ENCODE measurements around the gene KCNQ1. TPM values are rescaled to one million over a fixed set of nuclear protein-coding genes. Genes with fewer than 3 reads are reported as not detected.

KCNQ1 gene
- total and polyA plus RNA-seq, 9 of the 15 experiments (the other 6 are each of a cell fraction or from before 2014, with no cell fraction given): 0.44 TPM; not detected in 8

GRCh38 chr11:2663506-2663905 lies 218.7 kb downstream of the KCNQ1 start:
- 53% methylated on average over 2 of the region's 2 CpGs for WGBS (ENCODE audit: insufficient coverage, low coverage, missing lambda C conversion rate)
- Histone ChIP-seq H3K4me1 (replicated peaks in 1 of 2; ENCODE audit: control insufficient read depth in 2 of 2, insufficient read depth in 2 of 2, low read length in 2 of 2) (no peaks in the 10 kb centered on the region), H3K79me2 (ENCODE audit: control insufficient read depth, insufficient read depth, low read length) (0 out of 3 replicates have a peak, but pooled peaks cover 4% of the 10 kb centered on the region), H2AFZ (ENCODE audit: low read depth, low read length) (no peak overlapping the region), H4K20me1 (replicated peaks; ENCODE audit: control insufficient read depth, insufficient read depth, low read length) (no peaks in the 10 kb centered on the region), H3K9me1 (ENCODE audit: control insufficient read depth, insufficient read depth, low read length) (no peaks in the 10 kb centered on the region), H3K36me3 (ENCODE audit: control insufficient read depth, insufficient read depth, low read length) (peaks cover 10% of the 10 kb centered on the region; the same call in 1 of the 3 replicates), H3K4me2 (ENCODE audit: insufficient read depth, low read length) (no peak overlapping the region), H3K4me3 (no peak overlapping the region), H3K9me3 (replicated peaks; ENCODE audit: control insufficient read depth, insufficient read depth, low read depth, low read length) (peaks cover 30% of the 10 kb centered on the region), H3K27me3 (ENCODE audit: control insufficient read depth in 2 of 2, insufficient read depth in 2 of 2, low read length in 2 of 2) (no peaks in the 10 kb centered on the region), H3K9ac (ENCODE audit: insufficient read depth in 1 of 2, low read depth in 2 of 2, low read length in 2 of 2) (no peak overlapping the region), H3K27ac (ENCODE audit: extremely low read depth, low read depth, low read length) (no peak overlapping the region)
- no peak for DNase-seq (ENCODE audit: extremely low read depth in 1 of 4, low spot score in 3 of 4)
- no peak for ATAC-seq
- BruUV-seq (replicated peaks): no TSS peak
- in situ Hi-C loops (cut with MboI) (no loop called here), intact Hi-C loops (cut with micrococcal nuclease) (no loop called here)
- no peak for FAIRE-seq
- no peak for TF ChIP-seq ZNF583 (CRISPR knock-in tag; IDR thresholded peaks at IDR 0.05)
- no peak for TF ChIP-seq BHLHE40 (IDR thresholded peaks at IDR 0.05; ENCODE audit: low read length)
- no peak for TF ChIP-seq SMAD4 (CRISPR knock-in tag; conservative IDR thresholded peaks at IDR 0.05)
- no peak for TF ChIP-seq ZNF75A (CRISPR knock-in tag; IDR thresholded peaks at IDR 0.05)
- no peak for TF ChIP-seq U2AF2 (optimal IDR thresholded peaks at IDR 0.05; ENCODE audit: low read depth, low read length)
- TF ChIP-seq ZNF3 (CRISPR knock-in tag; IDR thresholded peaks at IDR 0.05): no peak
- no peak for TF ChIP-seq ZBTB40 (IDR thresholded peaks at IDR 0.05)
- TF ChIP-seq ZBTB40 (CRISPR knock-in tag; IDR thresholded peaks at IDR 0.05): no peak
- TF ChIP-seq NFATC3 (IDR thresholded peaks at IDR 0.05): no peak
- no peak for TF ChIP-seq BRD4 (IDR thresholded peaks at IDR 0.05)
- TF ChIP-seq ZZZ3 (IDR thresholded peaks at IDR 0.05): no peak
- no peak for TF ChIP-seq ELF4 (CRISPR knock-in tag; IDR thresholded peaks at IDR 0.05)
- no peak for TF ChIP-seq ZNF764 (CRISPR knock-in tag; IDR thresholded peaks at IDR 0.05; ENCODE audit: low read depth)
- POLR2A ChIA-PET: interaction anchor here (0.6 kb wide), 1 partner anchor 574 kb away, joined by 3 read pairs; no protein-coding TSS in a partner anchor
- CTCF ChIA-PET (ENCODE audit: low intra/inter-chr PET ratio): no interaction called here
